ENCODE data around the gene MAP4K2. TPM values are rescaled to one million over a fixed set of nuclear protein-coding genes. Genes with fewer than 3 reads are reported as not detected.

Gene MAP4K2
- total RNA-seq, 2 donors from 2014 or later, result 9.2 to 13.3 TPM

DNA sequence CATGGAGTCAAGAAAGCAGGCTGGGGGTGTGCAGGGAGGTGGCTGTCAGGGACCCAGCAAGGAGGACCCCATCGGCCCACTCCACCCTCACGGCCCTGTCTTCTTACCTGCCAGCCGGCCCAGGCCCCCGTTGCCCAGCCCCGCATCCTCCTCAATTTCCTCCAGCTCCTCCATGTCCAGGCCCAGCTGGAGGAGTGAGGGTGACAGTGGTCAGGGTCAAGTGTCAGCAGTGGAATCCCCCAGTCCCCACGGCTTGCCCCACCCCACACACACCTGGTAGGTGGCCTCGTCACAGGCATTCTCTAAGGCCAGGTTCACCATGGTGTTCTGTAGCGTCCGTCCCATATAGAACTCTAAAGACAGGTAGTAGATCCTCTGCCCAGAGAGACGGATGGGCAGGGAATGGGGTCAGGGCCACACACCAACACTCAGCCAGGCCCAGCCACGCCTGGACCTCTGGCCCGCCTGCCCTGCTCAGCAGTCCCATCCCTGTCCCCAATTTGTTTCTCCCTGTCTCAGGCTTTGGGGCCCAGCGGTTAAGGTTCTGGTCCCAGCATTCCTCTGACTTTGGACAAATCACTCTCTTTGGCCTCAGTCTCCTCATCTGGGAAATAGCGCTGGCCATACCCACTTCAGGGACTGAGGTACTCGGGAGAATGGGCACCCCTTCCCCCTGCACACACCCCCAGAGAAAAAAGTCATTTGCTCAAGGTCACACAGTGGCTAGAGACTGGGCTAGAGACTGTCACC is 44.5 kb downstream of the MAP4K2 start:
- Histone ChIP-seq H3K27ac (no peak overlapping the region), H3K4me1 (peaks cover 5% of the 10 kb centered on the region)

DNA sequence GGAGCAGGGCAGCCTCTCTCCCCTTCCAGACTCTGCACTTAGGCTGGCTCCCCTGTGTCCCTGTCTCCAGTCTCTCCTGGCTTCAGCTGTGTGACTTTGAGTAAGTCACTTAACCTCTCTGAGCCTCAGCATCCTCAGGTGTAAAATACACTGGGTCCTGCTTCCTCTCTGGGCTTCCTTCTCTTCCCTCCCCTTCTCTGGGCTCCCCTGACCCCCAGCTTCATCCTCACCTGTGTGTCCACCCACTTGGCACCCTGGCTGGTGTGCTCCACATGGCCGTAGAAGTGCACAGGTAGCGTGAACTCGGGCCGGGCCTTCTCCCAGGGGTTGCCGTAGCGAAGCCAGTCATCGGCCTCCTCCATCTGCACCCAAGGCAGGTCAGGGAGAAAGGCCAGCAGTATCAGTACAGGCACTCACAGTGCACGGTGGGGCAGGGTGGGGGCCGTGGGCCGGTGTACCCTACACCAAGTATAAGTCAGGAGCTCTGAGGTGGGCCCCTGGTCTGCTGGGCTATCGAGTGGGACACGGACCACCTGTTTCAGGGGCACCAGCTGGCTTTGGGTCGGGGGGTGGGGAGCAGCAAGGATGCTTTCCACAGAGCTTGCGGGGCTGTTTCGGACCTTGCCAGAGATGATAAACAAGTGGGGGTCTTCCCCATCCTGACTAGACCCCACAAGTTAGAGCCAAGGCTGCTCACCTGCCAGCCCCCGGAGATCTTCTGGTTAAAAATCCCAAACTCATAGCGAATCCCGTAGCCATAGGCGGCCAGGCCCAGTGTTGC is 45.3 kb downstream of the MAP4K2 start:
- H3K4me1 ChIP-seq, result no peaks in the 10 kb centered on the region
- no peaks in the 10 kb centered on the region for H3K9me3 ChIP-seq
- intact Hi-C loops (cut with DNase I), result no loop called here
- no peak overlapping the region for H3K9ac ChIP-seq (ENCODE audit: low read depth in 2 of 2, low read length in 2 of 2)
- H3K36me3 ChIP-seq, result no peaks in the 10 kb centered on the region
- DNase-seq, result no peak
- TF ChIP-seq, protein P1, sequence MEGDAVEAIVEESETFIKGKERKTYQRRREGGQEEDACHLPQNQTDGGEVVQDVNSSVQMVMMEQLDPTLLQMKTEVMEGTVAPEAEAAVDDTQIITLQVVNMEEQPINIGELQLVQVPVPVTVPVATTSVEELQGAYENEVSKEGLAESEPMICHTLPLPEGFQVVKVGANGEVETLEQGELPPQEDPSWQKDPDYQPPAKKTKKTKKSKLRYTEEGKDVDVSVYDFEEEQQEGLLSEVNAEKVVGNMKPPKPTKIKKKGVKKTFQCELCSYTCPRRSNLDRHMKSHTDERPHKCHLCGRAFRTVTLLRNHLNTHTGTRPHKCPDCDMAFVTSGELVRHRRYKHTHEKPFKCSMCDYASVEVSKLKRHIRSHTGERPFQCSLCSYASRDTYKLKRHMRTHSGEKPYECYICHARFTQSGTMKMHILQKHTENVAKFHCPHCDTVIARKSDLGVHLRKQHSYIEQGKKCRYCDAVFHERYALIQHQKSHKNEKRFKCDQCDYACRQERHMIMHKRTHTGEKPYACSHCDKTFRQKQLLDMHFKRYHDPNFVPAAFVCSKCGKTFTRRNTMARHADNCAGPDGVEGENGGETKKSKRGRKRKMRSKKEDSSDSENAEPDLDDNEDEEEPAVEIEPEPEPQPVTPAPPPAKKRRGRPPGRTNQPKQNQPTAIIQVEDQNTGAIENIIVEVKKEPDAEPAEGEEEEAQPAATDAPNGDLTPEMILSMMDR (IDR thresholded peaks at IDR 0.05), result no peak
- H3K4me3 ChIP-seq, result no peak overlapping the region
- no peaks in the 10 kb centered on the region for H3K27me3 ChIP-seq
- no peak overlapping the region for H3K27ac ChIP-seq

More for the DNA sequence above, 44.5 kb downstream of the MAP4K2 start:
- no peak overlapping the region for H3K9ac ChIP-seq (ENCODE audit: low read depth in 2 of 2, low read length in 2 of 2)
- no peak for DNase-seq
- TF ChIP-seq, protein P1 (IDR thresholded peaks at IDR 0.05), result no peak
- peaks cover under 1% of the 10 kb centered on the region for H3K36me3 ChIP-seq
- no peak overlapping the region for H3K4me3 ChIP-seq
- H3K9me3 ChIP-seq, result no peaks in the 10 kb centered on the region
- intact Hi-C loops (cut with DNase I), result no loop called here
- H3K27me3 ChIP-seq, result no peaks in the 10 kb centered on the region

DNA sequence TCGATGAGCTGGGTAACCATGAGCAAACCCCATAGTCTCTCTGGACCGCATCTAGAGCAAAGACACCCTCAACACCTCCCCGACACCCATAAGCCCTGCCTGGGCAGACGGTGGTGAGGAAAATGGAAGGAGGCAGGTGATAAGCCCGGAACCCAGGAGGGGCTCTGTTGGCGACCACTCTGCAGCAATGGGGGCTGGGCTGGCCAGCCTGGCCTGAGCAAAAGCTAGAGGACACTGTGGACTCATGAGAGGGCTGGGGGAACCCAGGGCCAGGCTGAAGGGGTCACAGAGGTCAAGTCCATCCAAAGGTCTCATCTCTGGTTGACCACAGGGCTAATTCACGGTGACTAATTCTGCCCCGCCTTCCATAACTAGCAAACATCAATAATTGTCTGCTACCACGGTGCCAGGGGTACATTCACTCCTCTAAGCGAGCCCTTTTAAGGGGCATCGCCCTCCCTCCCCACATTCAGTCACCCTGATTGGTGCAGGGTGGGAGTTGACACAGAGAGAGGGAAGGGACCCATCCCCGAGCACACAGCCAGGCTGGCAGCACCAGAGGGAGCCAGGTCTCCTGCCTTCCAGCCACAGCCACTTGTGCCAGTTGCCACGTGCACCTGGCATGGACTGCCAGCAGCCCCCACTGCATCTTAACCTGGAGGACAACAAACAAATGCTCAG is 47.2 kb downstream of the MAP4K2 start:
- Histone ChIP-seq H3K27me3 (no peaks in the 10 kb centered on the region), H3K36me3 (no peaks in the 10 kb centered on the region), H3K4me3 (no peak overlapping the region), H3K27ac (no peak overlapping the region), H3K9ac (ENCODE audit: low read depth in 2 of 2, low read length in 2 of 2) (no peak overlapping the region), H3K4me1 (no peaks in the 10 kb centered on the region), H3K9me3 (no peaks in the 10 kb centered on the region)
- TF ChIP-seq, protein P1 (IDR thresholded peaks at IDR 0.05), result no peak
- no peak for DNase-seq
- intact Hi-C loops (cut with DNase I), result no loop called here

DNA sequence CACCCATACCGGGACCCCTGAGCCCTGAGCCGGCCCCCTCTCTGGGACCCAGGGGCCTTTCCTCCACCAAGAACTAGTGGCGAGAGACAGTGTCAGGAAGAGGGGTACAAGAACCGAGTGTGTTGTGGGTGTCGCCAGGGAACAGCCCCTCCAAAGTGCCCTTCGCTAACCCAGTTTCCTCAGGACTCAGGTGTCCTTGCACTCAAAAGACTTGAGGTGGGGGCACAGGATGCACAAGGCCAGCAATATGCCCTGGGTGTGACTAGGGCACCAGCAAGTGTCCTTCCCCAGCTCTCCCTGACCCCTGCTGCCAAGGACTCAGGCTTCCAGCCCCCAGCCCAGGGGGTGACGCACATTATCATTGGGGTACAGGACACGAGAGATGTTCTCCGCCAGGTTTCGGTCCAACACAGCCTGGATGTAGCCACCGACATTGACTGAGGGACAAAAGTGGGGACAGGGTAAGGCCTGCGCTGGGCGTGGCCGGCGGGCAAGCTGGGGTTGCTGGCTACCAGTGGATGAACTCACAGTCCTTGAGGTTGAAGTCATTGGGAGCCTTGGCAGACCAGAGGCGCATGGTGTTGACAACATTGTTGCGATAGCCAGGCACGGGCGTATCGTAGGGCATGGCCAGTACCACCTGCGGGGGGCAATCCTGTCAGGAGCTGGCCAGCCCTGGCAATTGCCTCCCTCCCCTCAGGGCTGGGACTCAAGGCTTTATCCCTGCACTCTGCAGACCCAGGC is 47.9 kb downstream of the MAP4K2 start:
- H3K27ac ChIP-seq, result no peak overlapping the region
- H3K4me3 ChIP-seq, result no peak overlapping the region
- no peaks in the 10 kb centered on the region for H3K4me1 ChIP-seq
- H3K9me3 ChIP-seq, result no peaks in the 10 kb centered on the region
- intact Hi-C loops (cut with DNase I), result no loop called here
- no peaks in the 10 kb centered on the region for H3K27me3 ChIP-seq
- H3K9ac ChIP-seq (ENCODE audit: low read depth in 2 of 2, low read length in 2 of 2), result no peak overlapping the region
- TF ChIP-seq, protein P1 (IDR thresholded peaks at IDR 0.05), result no peak
- H3K36me3 ChIP-seq, result no peaks in the 10 kb centered on the region
- no peak for DNase-seq

All from colonic mucosa (tissue), 4 donors.